HepG2 (cell line): Measurements from ENCODE around the gene GZF1. TPM values are rescaled to one million over a fixed set of nuclear protein-coding genes. Genes with fewer than 3 reads are reported as not detected.

ENCODE experiments used
- ATF6 ChIP-seq: sonication (generic); formaldehyde crosslinking; conservative IDR thresholded peaks from 2 replicates; pipeline ENCODE4 v1.4.0; 2020; ENCODE audit warnings: missing genetic modification reagents
- HES4 ChIP-seq: sonication (generic); formaldehyde crosslinking; IDR thresholded peaks from 2 replicates; pipeline ENCODE4 v1.9.0; 2021; ENCODE audit warnings: mild to moderate bottlenecking, missing genetic modification reagents, borderline replicate concordance
- PBX3 ChIP-seq: sonication (generic); formaldehyde crosslinking; IDR thresholded peaks from 2 replicates; pipeline ENCODE4 v1.8.1; 2023; ENCODE audit warnings: missing genetic modification reagents, inconsistent platforms, borderline replicate concordance
- ZBTB44 ChIP-seq: sonication (generic); formaldehyde crosslinking; IDR thresholded peaks from 2 replicates; pipeline ENCODE4 v1.4.0; 2020; ENCODE audit warnings: missing genetic modification reagents
- ZNF317 ChIP-seq: sonication (generic); formaldehyde crosslinking; IDR thresholded peaks from 2 replicates; pipeline ENCODE4 v1.5.0; 2020; ENCODE audit warnings: mild to moderate bottlenecking, missing genetic modification reagents
- ZNF318 ChIP-seq: sonication (generic); formaldehyde crosslinking; IDR thresholded peaks from 2 replicates; pipeline ENCODE4 v1.4.0; 2020; ENCODE audit warnings: mild to moderate bottlenecking, missing genetic modification reagents
- ZNF839 ChIP-seq: sonication (generic); formaldehyde crosslinking; IDR thresholded peaks from 2 replicates; pipeline ENCODE4 v1.4.0; 2020; ENCODE audit warnings: missing genetic modification reagents, mild to moderate bottlenecking, borderline replicate concordance
- ZNF879 ChIP-seq: sonication (generic); formaldehyde crosslinking; IDR thresholded peaks from 2 replicates; pipeline ENCODE4 v1.8.1; 2023; ENCODE audit warnings: missing genetic modification reagents
- ZXDC ChIP-seq: sonication (generic); formaldehyde crosslinking; IDR thresholded peaks from 2 replicates; pipeline ENCODE4 v1.5.0; 2020; ENCODE audit warnings: mild to moderate bottlenecking, missing genetic modification reagents
- polyA plus RNA-seq, 8 experiments: library from polyadenylated mRNA; depleted of rRNA in 3 of 8; stranded (reverse) in 7 of 8; unstranded in 1 of 8; fragments of >200 nt; fragmentation: Illumina TruSeq in 4 of 8; extraction: Trizol in 4 of 8; gene quantifications; 2 replicates each; pipeline versions ENCODE4 v1.2.1 to v1.2.3, GENCODE V29; 2011 to 2016; ENCODE audit warnings: low read depth in 4 of 8, missing spikeins in 1 of 8, mixed read lengths in 1 of 8; ENCODE audit not compliant: insufficient read depth in 1 of 8
- total RNA-seq, 5 experiments: library from RNA; depleted of rRNA; stranded (reverse); fragments of >200 nt; fragmentation: Illumina TruSeq; extraction: Trizol; gene quantifications; 2 replicates each; pipeline ENCODE4 v1.2.3, GENCODE V29; 2016; ENCODE audit warnings: low read depth in 1 of 5
- TF ChIP-seq, protein P1 (sequence below): IDR thresholded peaks from 2 replicates; pipeline ENCODE4 v1.6.1; 2016; ENCODE audit warnings: low read depth, borderline replicate concordance

Gene GZF1
- total and polyA plus RNA-seq, 2 of the 13 experiments (the other 11 are each of a cell fraction or from before 2014, with no cell fraction given), result 16.9 to 26.0 TPM

- no peak for TF ChIP-seq ATF6 (CRISPR knock-in tag)
- TF ChIP-seq PBX3 (CRISPR knock-in tag), result peak; percentile 53; the same call in 1 of the 2 replicates
- TF ChIP-seq ZNF317 (CRISPR knock-in tag), result peak; percentile 82; the same call in 1 of the 2 replicates
- TF ChIP-seq ZXDC, result 0 out of 2 replicates have a peak, but pooled peaks have one; percentile 66
- no peak for TF ChIP-seq ZNF879 (CRISPR knock-in tag)
- TF ChIP-seq ZNF839 (CRISPR knock-in tag), result peak; percentile 84; the same call in 1 of the 2 replicates
- no peak for TF ChIP-seq ZNF318 (CRISPR knock-in tag)
- TF ChIP-seq, protein P1, sequence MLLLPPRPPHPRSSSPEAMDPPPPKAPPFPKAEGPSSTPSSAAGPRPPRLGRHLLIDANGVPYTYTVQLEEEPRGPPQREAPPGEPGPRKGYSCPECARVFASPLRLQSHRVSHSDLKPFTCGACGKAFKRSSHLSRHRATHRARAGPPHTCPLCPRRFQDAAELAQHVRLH, result peak; percentile 95
- 0 out of 2 replicates have a peak, but pooled peaks have one; percentile 71 for TF ChIP-seq ZBTB44
- peak; percentile 59; the same call in 1 of the 2 replicates for TF ChIP-seq HES4 (CRISPR knock-in tag)
These were observed 4.0 kb upstream of the GZF1 start (continued) for GRCh38 chr20:23357767-23358562.
